Thyroid gland (tissue), 4 donors: Measurements from ENCODE around the gene HSPB7. TPM values are rescaled to one million over a fixed set of nuclear protein-coding genes. Genes with fewer than 3 reads are reported as not detected.
A peak's percentile ranks its signal among the peaks of the same experiment; 100 is the strongest.

ENCODE experiments used
- DNase-seq, 2 donors: peaks; one replicate each; pipeline ENCODE4 v3.0.0-alpha.2; 2019
- H3K27ac ChIP-seq, 3 donors: fragments of 200-600 bp; sonication (generic); 1 replicate in 2 of 3; 2 replicates in 1 of 3; pipeline ENCODE4 v1.5.1; 2016 to 2019; ENCODE audit warnings: mild to moderate bottlenecking in 1 of 3, moderate library complexity in 1 of 3
- H3K27me3 ChIP-seq: fragments of 200-600 bp; sonication (generic); one replicate; pipeline ENCODE4 v1.5.1; 2019
- H3K36me3 ChIP-seq, 2 donors: fragments of 200-600 bp; sonication (generic); one replicate each; pipeline ENCODE4 v1.5.1; 2016 to 2019
- H3K4me1 ChIP-seq, 2 donors: fragments of 200-600 bp; sonication (generic); one replicate each; pipeline ENCODE4 v1.5.1; 2017 to 2019
- H3K4me3 ChIP-seq, 3 donors: fragments of 200-600 bp; sonication (generic); replicated peaks in 1 of 3; 1 replicate in 2 of 3; 2 replicates in 1 of 3; pipeline ENCODE4 v1.5.1; 2016; ENCODE audit warnings: mild to moderate bottlenecking in 1 of 3
- H3K9me3 ChIP-seq: fragments of 200-600 bp; sonication (generic); one replicate; pipeline ENCODE4 v1.5.1; 2017
- POLR2A ChIP-seq, 2 donors: fragments of 450-650 bp; IDR thresholded peaks; one replicate each; pipeline ENCODE4 v1.6.1; 2017; ENCODE audit warnings: antibody characterized with exemption in 2 of 2, mild to moderate bottlenecking in 2 of 2, moderate library complexity in 1 of 2
- WGBS, 2 donors: methylation state at CpG; one replicate each; pipeline ENCODE4 v1.1.5; 2017; 5-methylcytosine and 5-hydroxymethylcytosine counted together
- intact Hi-C: fragments of 100-400 bp; cut with DNase I; formaldehyde crosslinking; loops from one replicate; pipeline ENCODE4 v1.15.1; 2023
- total RNA-seq, 4 donors: library from RNA; depleted of rRNA; stranded (reverse); fragments of >200 nt; gene quantifications; one replicate each; pipeline ENCODE4 v1.2.3, GENCODE V29; 2016
- TF ChIP-seq, protein P1 (sequence below), 6 experiments: fragments of 200-600 bp in 3 of 6; fragments of 450-650 bp in 3 of 6; sonication (generic) in 3 of 6; IDR thresholded peaks; one replicate each; pipeline ENCODE4 v1.5.1; 2016 to 2019; ENCODE audit warnings: antibody characterized with exemption in 6 of 6, mild to moderate bottlenecking in 2 of 6, inconsistent platforms in 1 of 6, moderate library complexity in 1 of 6

Gene HSPB7
- 1 to 10 TPM in 3 of 4 donors, under 1 TPM in 1; 0.81 to 9.0 (median 2.9) TPM for total RNA-seq

DNA sequence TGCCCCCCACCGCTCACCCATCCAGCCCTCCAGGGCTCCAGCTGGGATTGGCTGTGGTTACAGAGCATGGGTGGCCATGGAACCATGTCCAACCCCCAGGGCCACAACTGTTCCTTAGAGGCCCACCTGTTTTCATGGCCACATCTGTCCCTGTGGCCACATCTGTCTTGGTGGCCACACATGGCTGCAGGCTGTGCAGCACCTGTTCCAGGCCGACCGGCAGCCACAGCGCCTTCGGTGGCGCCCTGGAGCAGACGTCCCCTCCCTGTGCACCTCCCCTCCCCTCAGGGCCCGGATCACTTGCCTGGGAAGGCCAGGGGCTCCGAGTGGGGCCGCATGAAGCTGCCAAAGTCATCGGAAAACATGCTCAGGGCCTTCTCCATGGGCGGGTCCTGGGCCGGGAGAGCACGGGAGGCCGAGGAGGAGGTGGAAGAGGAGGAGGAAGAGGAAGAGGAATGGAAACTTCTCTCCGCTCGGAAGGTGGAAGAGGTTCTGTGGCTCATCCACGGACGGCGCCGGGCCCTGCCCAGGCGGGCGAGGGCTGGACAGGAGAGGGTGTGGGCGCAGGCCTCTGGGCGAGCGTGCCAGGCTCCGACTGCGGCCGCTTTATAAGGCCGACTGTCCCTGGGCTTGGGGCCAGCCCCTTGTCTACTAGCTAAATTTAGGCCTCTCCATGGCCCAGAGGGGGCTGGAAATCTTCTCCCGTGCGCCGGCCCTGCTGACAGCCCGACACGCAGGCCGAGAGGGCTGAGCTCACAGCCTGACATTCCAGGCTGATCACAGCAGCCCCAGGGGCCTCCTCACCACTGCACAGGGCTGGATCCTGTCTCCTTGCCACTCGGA lies at the start of gene HSPB7:
Gene HSPB7 (minus strand): TSS at position 583 of the 843 bp plus-strand sequence. CDS start 80 bp downstream, at position 503.
- H3K27me3 ChIP-seq: no peaks in the 10 kb centered on the region
- H3K36me3 ChIP-seq: no peaks in the 10 kb centered on the region
- no peaks in the 10 kb centered on the region for H3K9me3 ChIP-seq
- DNase-seq: peak; percentile 36 to 72
- 48 to 59% methylated on average over 36 to 37 of the region's 37 CpGs for WGBS, 2 donors
- H3K4me3 ChIP-seq: no peak within 1 kb of the TSS
- TF ChIP-seq POLR2A (IDR thresholded peaks at IDR 0.05): peak in 1 of 2 donors; percentile 66
- TF ChIP-seq, protein P1, sequence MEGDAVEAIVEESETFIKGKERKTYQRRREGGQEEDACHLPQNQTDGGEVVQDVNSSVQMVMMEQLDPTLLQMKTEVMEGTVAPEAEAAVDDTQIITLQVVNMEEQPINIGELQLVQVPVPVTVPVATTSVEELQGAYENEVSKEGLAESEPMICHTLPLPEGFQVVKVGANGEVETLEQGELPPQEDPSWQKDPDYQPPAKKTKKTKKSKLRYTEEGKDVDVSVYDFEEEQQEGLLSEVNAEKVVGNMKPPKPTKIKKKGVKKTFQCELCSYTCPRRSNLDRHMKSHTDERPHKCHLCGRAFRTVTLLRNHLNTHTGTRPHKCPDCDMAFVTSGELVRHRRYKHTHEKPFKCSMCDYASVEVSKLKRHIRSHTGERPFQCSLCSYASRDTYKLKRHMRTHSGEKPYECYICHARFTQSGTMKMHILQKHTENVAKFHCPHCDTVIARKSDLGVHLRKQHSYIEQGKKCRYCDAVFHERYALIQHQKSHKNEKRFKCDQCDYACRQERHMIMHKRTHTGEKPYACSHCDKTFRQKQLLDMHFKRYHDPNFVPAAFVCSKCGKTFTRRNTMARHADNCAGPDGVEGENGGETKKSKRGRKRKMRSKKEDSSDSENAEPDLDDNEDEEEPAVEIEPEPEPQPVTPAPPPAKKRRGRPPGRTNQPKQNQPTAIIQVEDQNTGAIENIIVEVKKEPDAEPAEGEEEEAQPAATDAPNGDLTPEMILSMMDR (IDR thresholded peaks at IDR 0.05): peak in 1 of 6 experiments; percentile 13
- H3K27ac ChIP-seq: peak within 1 kb of the TSS; percentile 55 to 96 (median 67)
- intact Hi-C loops: no loop called here
- H3K4me1 ChIP-seq: peaks cover 68 to 71% of the 10 kb centered on the region in 2 donors

DNA sequence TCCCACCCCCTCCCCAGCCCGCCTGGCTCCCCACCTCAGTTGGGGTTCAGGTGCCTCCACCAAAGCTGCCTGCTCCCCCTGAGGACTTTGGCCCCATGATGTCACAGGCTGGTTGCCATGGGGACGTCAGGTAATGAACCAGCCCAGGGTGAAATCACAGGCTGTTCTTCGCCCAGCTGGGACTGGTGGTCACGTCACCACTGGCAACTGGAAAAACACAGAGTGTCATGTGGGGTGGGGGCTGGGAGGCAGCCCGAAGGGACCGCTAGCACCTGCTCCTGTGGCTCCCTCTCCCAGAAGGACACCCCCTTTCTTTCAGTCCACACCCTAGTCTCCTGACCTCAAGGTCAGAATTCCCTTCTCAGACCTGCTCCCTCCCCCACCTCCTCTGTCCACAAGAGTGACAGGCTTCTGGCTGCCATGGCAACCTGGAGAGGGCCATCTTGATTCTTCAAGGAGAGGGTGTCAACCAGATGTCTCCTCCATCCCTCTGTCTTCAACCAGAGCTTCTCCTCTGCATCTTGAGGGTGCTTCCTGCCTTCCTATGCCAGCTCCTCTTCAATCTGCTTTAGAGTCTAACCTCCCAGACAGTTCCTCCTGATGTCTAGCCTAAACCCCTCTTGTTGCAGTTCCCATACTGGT lies 49.4 kb upstream of the HSPB7 start:
- H3K36me3 ChIP-seq: no peaks in the 10 kb centered on the region
- no peaks in the 10 kb centered on the region for H3K27me3 ChIP-seq
- TF ChIP-seq, protein P1 (IDR thresholded peaks at IDR 0.05): no peak
- no peak for TF ChIP-seq POLR2A (IDR thresholded peaks at IDR 0.05)
- H3K9me3 ChIP-seq: no peaks in the 10 kb centered on the region
- DNase-seq: peak in 1 of 2 donors; percentile 52
- 63 to 75% methylated on average over 4 to 6 of the region's 6 CpGs for WGBS, 2 donors
- intact Hi-C loops: no loop called here
- H3K27ac ChIP-seq: no peak overlapping the region
- H3K4me3 ChIP-seq: no peak overlapping the region
- peaks cover 25 to 34% of the 10 kb centered on the region in 2 donors for H3K4me1 ChIP-seq

DNA sequence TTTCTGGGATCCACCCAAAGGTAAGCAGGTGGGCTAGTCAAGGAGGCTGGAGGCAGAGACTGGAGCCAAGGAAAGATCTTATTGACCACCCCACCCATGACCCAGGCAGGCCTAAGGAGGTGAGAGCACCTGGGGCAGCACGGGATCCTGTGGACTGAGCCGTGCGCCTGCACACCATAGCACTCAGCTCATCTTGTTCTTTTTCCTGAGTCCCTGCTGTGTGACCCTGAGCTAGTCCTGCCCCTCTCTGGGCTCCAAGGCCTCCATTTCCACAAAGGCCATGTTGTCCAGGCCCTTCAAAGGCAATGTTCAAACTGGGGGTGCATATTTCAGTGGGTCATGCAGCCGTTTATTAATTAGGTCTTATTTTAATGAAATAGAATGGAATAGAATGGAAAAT lies 48.4 kb upstream of the HSPB7 start:
- DNase-seq: no peak
- Histone ChIP-seq H3K36me3 (no peaks in the 10 kb centered on the region), H3K9me3 (no peaks in the 10 kb centered on the region), H3K4me1 (peaks cover 25 to 34% of the 10 kb centered on the region in 2 donors), H3K4me3 (no peak overlapping the region), H3K27ac (no peak overlapping the region), H3K27me3 (no peaks in the 10 kb centered on the region)
- WGBS, 2 donors: 91 to 92% methylated on average over 4 of the region's 4 CpGs
- no peak for TF ChIP-seq POLR2A (IDR thresholded peaks at IDR 0.05)
- TF ChIP-seq, protein P1 (IDR thresholded peaks at IDR 0.05): no peak
- intact Hi-C loops: no loop called here

DNA sequence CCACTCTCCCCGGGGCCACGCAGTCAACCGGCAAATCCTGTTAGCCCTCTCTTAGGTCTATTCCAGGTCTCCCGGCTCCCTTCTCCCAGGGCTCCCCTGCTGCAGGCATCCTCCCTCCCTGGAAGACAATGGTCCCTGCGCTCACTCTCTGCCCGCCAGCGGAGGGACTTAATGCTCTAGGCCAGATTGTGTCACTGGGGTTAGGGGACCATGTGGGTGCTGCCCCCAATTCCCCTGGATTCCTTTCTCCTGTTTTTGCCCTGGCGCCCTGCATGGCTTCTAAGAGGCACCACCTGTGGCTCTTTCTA lies 47.4 kb upstream of the HSPB7 start:
- H3K9me3 ChIP-seq: no peaks in the 10 kb centered on the region
- 65 to 73% methylated on average over 8 of the region's 8 CpGs for WGBS, 2 donors
- peaks cover 25 to 34% of the 10 kb centered on the region in 2 donors for H3K4me1 ChIP-seq
- intact Hi-C loops: no loop called here
- H3K27me3 ChIP-seq: no peaks in the 10 kb centered on the region
- no peak for TF ChIP-seq POLR2A (IDR thresholded peaks at IDR 0.05)
- TF ChIP-seq, protein P1 (IDR thresholded peaks at IDR 0.05): no peak
- no peak overlapping the region for H3K4me3 ChIP-seq
- no peak for DNase-seq
- H3K36me3 ChIP-seq: no peaks in the 10 kb centered on the region
- H3K27ac ChIP-seq: no peak overlapping the region
